ENCODE results near the gene KNSTRN. TPM values are rescaled to one million over a fixed set of nuclear protein-coding genes. Genes with fewer than 3 reads are reported as not detected.

KNSTRN gene
- total and polyA plus RNA-seq, 8 donors: 2.2 to 8.4 (median 3.5) TPM

GRCh38 chr15:40418126-40418525, 35.6 kb downstream of the KNSTRN start:
- Histone ChIP-seq H3K27ac (no peak overlapping the region), H3K36me3 (peaks cover 0 to 32% (median 9%) of the 10 kb centered on the region in 3 donors), H3K9me3 (no peaks in the 10 kb centered on the region), H3K4me3 (no peak overlapping the region), H3K4me1 (peaks cover 21 to 22% (median 22%) of the 10 kb centered on the region in 3 donors), H3K27me3 (no peaks in the 10 kb centered on the region)
- intact Hi-C loops (cut with DNase I): no loop called here
- ATAC-seq: no peak
- DNase-seq: no peak
- no peak for FAIRE-seq
- WGBS, 2 donors: 93 to 94% methylated on average over 10 of the region's 10 CpGs
- TF ChIP-seq CTCF (IDR thresholded peaks at IDR 0.05): no peak

GRCh38 chr15:40420071-40420713, 37.7 kb downstream of the KNSTRN start:
- Histone ChIP-seq H3K4me1 (peaks cover 21 to 22% (median 22%) of the 10 kb centered on the region in 3 donors), H3K9me3 (no peaks in the 10 kb centered on the region), H3K27me3 (no peaks in the 10 kb centered on the region), H3K4me3 (no peak overlapping the region), H3K27ac (peak overlapping the region; percentile 28 to 84 (median 70)), H3K36me3 (peaks cover 0 to 16% (median 3%) of the 10 kb centered on the region in 3 donors)
- ATAC-seq (peak; percentile 63 to 83 (median 76)), DNase-seq (peak; percentile 67 to 89 (median 78)), FAIRE-seq (no peak)
- intact Hi-C loops (cut with DNase I): loop anchor here in 2 of 3 donors (5.0 to 10.0 kb wide), 3 partner anchors 73 to 135 kb away; partner anchors contain the start of genes ANKRD63 (in 1 of the 2) and CCDC9B (in 1 of the 2)
- TF ChIP-seq CTCF (IDR thresholded peaks at IDR 0.05): no peak
- WGBS, 2 donors: 22 to 26% methylated on average over 11 of the region's 11 CpGs

GRCh38 chr15:40420793-40421192, 38.3 kb downstream of the KNSTRN start:
- peak overlapping the region; percentile 28 to 84 (median 70) for H3K27ac ChIP-seq
- ATAC-seq: peak; percentile 67 to 76 (median 74)
- 11 to 15% methylated on average over 3 of the region's 3 CpGs for WGBS, 2 donors
- H3K4me3 ChIP-seq: no peak overlapping the region
- H3K9me3 ChIP-seq: no peaks in the 10 kb centered on the region
- peaks cover 0 to 10% (median 0%) of the 10 kb centered on the region in 3 donors for H3K36me3 ChIP-seq
- intact Hi-C loops (cut with DNase I): loop anchor here in 2 of 3 donors (5.0 to 10.0 kb wide), 3 partner anchors 73 to 136 kb away; partner anchors contain the start of genes ANKRD63 (in 1 of the 2) and CCDC9B (in 1 of the 2)
- DNase-seq: peak; percentile 78 to 96 (median 86)
- FAIRE-seq: no peak
- peaks cover 21 to 22% (median 22%) of the 10 kb centered on the region in 3 donors for H3K4me1 ChIP-seq
- no peak for TF ChIP-seq CTCF (IDR thresholded peaks at IDR 0.05)
- no peaks in the 10 kb centered on the region for H3K27me3 ChIP-seq

GRCh38 chr15:40421246-40422157, 39.0 kb downstream of the KNSTRN start:
- Histone ChIP-seq H3K4me3 (peak overlapping the region in 1 of 4 donors; percentile 3), H3K9me3 (no peaks in the 10 kb centered on the region), H3K36me3 (peaks cover 0 to 3% (median 0%) of the 10 kb centered on the region in 3 donors), H3K4me1 (peaks cover 21 to 22% (median 22%) of the 10 kb centered on the region in 3 donors), H3K27ac (peak overlapping the region in 3 of 4 donors; percentile 59 to 84 (median 81)), H3K27me3 (no peaks in the 10 kb centered on the region)
- intact Hi-C loops (cut with DNase I): loop anchor here in 2 of 3 donors (5.0 to 10.0 kb wide), 3 partner anchors 74 to 137 kb away; partner anchors contain the start of genes ANKRD63 (in 1 of the 2) and CCDC9B (in 1 of the 2)
- ATAC-seq: peak; percentile 83 to 93 (median 86)
- WGBS, 2 donors: 6 to 8% methylated on average over 27 to 31 of the region's 31 CpGs
- peak; percentile 88 to 91 (median 88) for TF ChIP-seq CTCF (IDR thresholded peaks at IDR 0.05)
- peak; percentile 68 to 94 (median 82) for DNase-seq
- no peak for FAIRE-seq
